Keratinocyte (primary cell): ENCODE measurements around the gene SLC36A3. TPM values are rescaled to one million over a fixed set of nuclear protein-coding genes. Genes with fewer than 3 reads are reported as not detected.

Experiments used
- DNase-seq: peaks from one replicate; pipeline ENCODE4 v3.0.0-alpha.2; 2011; ENCODE audit warnings: low read depth, missing footprints, low spot score
- FAIRE-seq: peaks from 2 replicates; lab custom pipeline; 2011; peaks lifted over from hg19 to GRCh38; lab: Jason Lieb, UNC
- H2AFZ ChIP-seq: 2 replicates; pipeline ENCODE4 v1.6.0; 2012; ENCODE audit warnings: low read length, control low read depth, inconsistent platforms; ENCODE audit not compliant: control insufficient read depth
- H3K27ac ChIP-seq: 2 replicates; pipeline ENCODE4 v1.5.1; 2011; ENCODE audit warnings: low read length; ENCODE audit not compliant: control insufficient read depth, insufficient read depth
- H3K27me3 ChIP-seq: 3 replicates; pipeline ENCODE4 v1.6.0; 2011; ENCODE audit warnings: low read length; ENCODE audit not compliant: control insufficient read depth, insufficient read depth; ENCODE audit errors: extremely low read depth
- H3K36me3 ChIP-seq, 2 experiments: 2 replicates in 1 of 2; 3 replicates in 1 of 2; pipeline ENCODE4 v1.5.1; 2011; ENCODE audit warnings: low read length in 2 of 2, mild to moderate bottlenecking in 1 of 2; ENCODE audit not compliant: control insufficient read depth in 2 of 2, insufficient read depth in 2 of 2; ENCODE audit errors: extremely low read depth in 1 of 2
- H3K4me1 ChIP-seq: 3 replicates; pipeline ENCODE4 v1.5.1; 2011; ENCODE audit warnings: low read length; ENCODE audit not compliant: control insufficient read depth, insufficient read depth; ENCODE audit errors: extremely low read depth
- H3K4me2 ChIP-seq: 3 replicates; pipeline ENCODE4 v1.6.0; 2011; ENCODE audit warnings: low read depth, low read length; ENCODE audit not compliant: control insufficient read depth, insufficient read depth; ENCODE audit errors: extremely low read depth
- H3K4me3 ChIP-seq, 3 experiments: fragments of 200-600 bp in 1 of 3; sonication (generic) in 1 of 3; 2 replicates in 2 of 3; 3 replicates in 1 of 3; pipeline ENCODE4 v1.5.1; 2011 to 2016; ENCODE audit warnings: low read length in 3 of 3, mild to moderate bottlenecking in 3 of 3, control low read depth in 2 of 3, inconsistent platforms in 1 of 3, low read depth in 1 of 3, mixed read lengths in 1 of 3, mixed run types in 1 of 3, moderate library complexity in 1 of 3; ENCODE audit not compliant: control insufficient read depth in 2 of 3, insufficient read depth in 2 of 3; ENCODE audit errors: extremely low read depth in 1 of 3
- H3K79me2 ChIP-seq: 2 replicates; pipeline ENCODE4 v1.6.0; 2012; ENCODE audit warnings: low read length; ENCODE audit not compliant: control insufficient read depth, insufficient read depth
- H3K9ac ChIP-seq: 3 replicates; pipeline ENCODE4 v1.6.0; 2011; ENCODE audit warnings: low read length; ENCODE audit not compliant: control insufficient read depth, insufficient read depth; ENCODE audit errors: extremely low read depth
- H3K9me1 ChIP-seq: 3 replicates; pipeline ENCODE4 v1.6.0; 2011; ENCODE audit warnings: low read length; ENCODE audit not compliant: control insufficient read depth, insufficient read depth; ENCODE audit errors: extremely low read depth
- H3K9me3 ChIP-seq: 2 replicates; pipeline ENCODE4 v1.5.1; 2012; ENCODE audit warnings: low read depth, low read length; ENCODE audit not compliant: control insufficient read depth
- H4K20me1 ChIP-seq: 3 replicates; pipeline ENCODE4 v1.6.0; 2011; ENCODE audit warnings: low read length; ENCODE audit not compliant: control insufficient read depth, insufficient read depth; ENCODE audit errors: extremely low read depth
- EZH2 ChIP-seq: IDR thresholded peaks from one replicate; pipeline ENCODE4 v1.6.1; 2012; ENCODE audit warnings: inconsistent platforms, mild to moderate bottlenecking, low read length, moderate library complexity
- dilution Hi-C: fragments of 300-500 bp; cut with MboI; formaldehyde crosslinking; loops from one replicate; pipeline ENCODE4 v1.7.0; 2020; ENCODE audit warnings: low sequenced_read_pairs; ENCODE audit not compliant: extremely low pct_ligation_motif_present
- polyA plus RNA-seq, 5 experiments: library from polyadenylated mRNA; depleted of rRNA in 3 of 5; stranded (reverse) in 3 of 5; stranded (forward) in 1 of 5; unstranded in 1 of 5; fragments of >200 nt; gene quantifications; 1 replicate in 1 of 5; 2 replicates in 3 of 5; 3 replicates in 1 of 5; pipeline versions ENCODE4 v1.2.1 to v1.2.3, GENCODE V29; 2011 to 2012; ENCODE audit warnings: missing spikeins in 2 of 5, low read depth in 1 of 5, low replicate concordance in 1 of 5
- TF ChIP-seq, protein P1 (sequence below), 3 experiments: IDR thresholded peaks in 1 of 3; conservative IDR thresholded peaks in 1 of 3; optimal IDR thresholded peaks in 1 of 3; 2 replicates in 2 of 3; 3 replicates in 1 of 3; pipeline versions ENCODE3 to v1.5.1; 2011; ENCODE audit warnings: low read length in 3 of 3, mild to moderate bottlenecking in 3 of 3, moderate library complexity in 2 of 3, control low read depth in 1 of 3, inconsistent platforms in 1 of 3; ENCODE audit not compliant: insufficient read depth in 2 of 3; ENCODE audit errors: extremely low read depth in 1 of 3

SLC36A3 gene
- polyA plus RNA-seq, 1 donor (not counting 4 experiments of a cell fraction or from before 2014, with no cell fraction given) = not detected

DNA sequence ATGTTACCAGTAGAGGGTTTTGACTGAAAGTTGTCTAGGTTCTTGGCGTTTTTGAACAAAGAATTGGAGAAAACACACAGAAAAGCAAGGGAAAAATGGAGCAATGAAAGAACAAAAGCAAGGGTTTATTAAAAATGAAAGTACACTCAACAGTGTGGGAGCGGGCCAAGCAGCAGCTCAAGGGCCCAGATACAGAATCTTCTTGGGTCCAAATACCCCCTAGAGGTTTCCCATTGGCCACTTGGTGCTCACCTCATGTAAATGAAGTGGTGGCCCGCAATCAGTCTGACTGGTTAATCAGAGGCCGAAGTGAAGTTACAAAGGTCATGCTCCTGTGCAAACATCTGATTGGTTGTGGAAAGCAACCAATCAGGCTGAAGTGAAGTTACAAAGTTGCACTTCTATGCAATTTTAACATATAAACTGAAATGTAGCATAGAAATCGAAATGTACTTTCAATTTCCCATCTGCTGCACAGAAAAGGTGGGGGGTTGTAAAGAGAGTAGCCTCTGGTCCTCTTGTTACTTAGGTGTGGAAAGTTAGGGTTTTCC, 52.5 kb downstream of the SLC36A3 start:
- Histone ChIP-seq H3K4me3 (no peak overlapping the region), H3K9ac (no peak overlapping the region), H4K20me1 (no peaks in the 10 kb centered on the region), H3K4me1 (peaks cover 15% of the 10 kb centered on the region), H3K27ac (no peak overlapping the region), H2AFZ (no peak overlapping the region), H3K9me1 (no peaks in the 10 kb centered on the region), H3K79me2 (peaks cover 31% of the 10 kb centered on the region), H3K4me2 (no peak overlapping the region), H3K27me3 (no peaks in the 10 kb centered on the region), H3K36me3 (no peaks in the 10 kb centered on the region), H3K9me3 (no peaks in the 10 kb centered on the region)
- no peak for DNase-seq
- TF ChIP-seq, protein P1, sequence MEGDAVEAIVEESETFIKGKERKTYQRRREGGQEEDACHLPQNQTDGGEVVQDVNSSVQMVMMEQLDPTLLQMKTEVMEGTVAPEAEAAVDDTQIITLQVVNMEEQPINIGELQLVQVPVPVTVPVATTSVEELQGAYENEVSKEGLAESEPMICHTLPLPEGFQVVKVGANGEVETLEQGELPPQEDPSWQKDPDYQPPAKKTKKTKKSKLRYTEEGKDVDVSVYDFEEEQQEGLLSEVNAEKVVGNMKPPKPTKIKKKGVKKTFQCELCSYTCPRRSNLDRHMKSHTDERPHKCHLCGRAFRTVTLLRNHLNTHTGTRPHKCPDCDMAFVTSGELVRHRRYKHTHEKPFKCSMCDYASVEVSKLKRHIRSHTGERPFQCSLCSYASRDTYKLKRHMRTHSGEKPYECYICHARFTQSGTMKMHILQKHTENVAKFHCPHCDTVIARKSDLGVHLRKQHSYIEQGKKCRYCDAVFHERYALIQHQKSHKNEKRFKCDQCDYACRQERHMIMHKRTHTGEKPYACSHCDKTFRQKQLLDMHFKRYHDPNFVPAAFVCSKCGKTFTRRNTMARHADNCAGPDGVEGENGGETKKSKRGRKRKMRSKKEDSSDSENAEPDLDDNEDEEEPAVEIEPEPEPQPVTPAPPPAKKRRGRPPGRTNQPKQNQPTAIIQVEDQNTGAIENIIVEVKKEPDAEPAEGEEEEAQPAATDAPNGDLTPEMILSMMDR (optimal IDR thresholded peaks at IDR 0.05 in 1 of 3, IDR thresholded peaks at IDR 0.05 in 1 of 3, conservative IDR thresholded peaks at IDR 0.05 in 1 of 3; ENCODE audit: extremely low read depth in 1 of 3, insufficient read depth in 2 of 3, low read length in 3 of 3) = no peak
- TF ChIP-seq EZH2 = no peak
- no peak for FAIRE-seq
- dilution Hi-C loops = no loop called here

DNA sequence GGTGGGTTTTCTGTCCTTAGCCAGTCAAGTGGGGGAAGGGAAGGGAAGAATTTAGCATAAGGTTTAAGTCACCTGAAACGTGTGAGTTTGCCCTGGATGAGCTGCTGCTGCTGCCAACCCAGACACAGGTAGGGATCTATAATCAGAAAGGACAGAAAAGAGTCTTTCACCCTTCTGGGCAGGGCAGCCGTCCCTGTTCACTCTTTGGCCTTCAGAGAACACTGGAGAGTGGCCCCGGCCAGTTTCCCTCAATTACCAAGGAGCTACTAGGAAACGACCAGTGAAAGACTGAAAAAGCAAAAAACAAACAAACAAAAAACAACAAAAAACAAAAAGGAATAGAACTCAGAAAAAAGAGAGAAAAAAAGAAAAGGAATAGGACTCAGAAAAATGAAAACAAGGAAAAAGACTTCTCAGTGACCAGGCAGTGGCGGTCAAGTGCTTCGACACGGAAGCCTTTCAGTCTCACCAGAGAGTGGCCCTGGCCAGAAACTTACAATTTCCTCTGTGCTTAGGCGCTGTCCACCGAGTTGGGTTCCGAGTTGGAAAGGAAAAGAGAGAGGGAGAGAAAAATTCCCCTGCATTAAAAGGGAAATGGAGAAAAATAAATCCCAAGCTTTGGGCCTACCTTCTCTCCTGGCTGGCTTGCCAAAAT, 53.1 kb downstream of the SLC36A3 start:
- Histone ChIP-seq H3K36me3 (no peaks in the 10 kb centered on the region), H4K20me1 (no peaks in the 10 kb centered on the region), H3K4me2 (no peak overlapping the region), H3K4me3 (no peak overlapping the region), H3K9ac (no peak overlapping the region), H3K79me2 (peaks cover 25% of the 10 kb centered on the region), H2AFZ (no peak overlapping the region), H3K27ac (no peak overlapping the region), H3K4me1 (peaks cover 9% of the 10 kb centered on the region), H3K9me1 (no peaks in the 10 kb centered on the region), H3K27me3 (no peaks in the 10 kb centered on the region), H3K9me3 (no peaks in the 10 kb centered on the region)
- dilution Hi-C loops = no loop called here
- FAIRE-seq (no peak), DNase-seq (no peak)
- TF ChIP-seq, protein P1 (optimal IDR thresholded peaks at IDR 0.05 in 1 of 3, IDR thresholded peaks at IDR 0.05 in 1 of 3, conservative IDR thresholded peaks at IDR 0.05 in 1 of 3; ENCODE audit: extremely low read depth in 1 of 3, insufficient read depth in 2 of 3, low read length in 3 of 3) = no peak
- TF ChIP-seq EZH2 = no peak
